B cell (primary cell): ENCODE results near the gene ZFYVE27. TPM values are rescaled to one million over a fixed set of nuclear protein-coding genes. Genes with fewer than 3 reads are reported as not detected.

Source experiments
- ATAC-seq: fragments of 200-7000 bp; cut with Tn5 transposase; one replicate; pipeline ENCODE4 v1.10.0; 2021; ENCODE audit warnings: low read depth, mild to moderate bottlenecking, moderate number of reproducible peaks, moderate library complexity
- CTCF ChIA-PET: fragments of 350-600 bp; sonication (Branson Sonifier 250); formaldehyde crosslinking; loops from one replicate; lab custom pipeline; 2021; ENCODE audit warnings: antibody characterized with exemption, inconsistent platforms; lab: Charles Lee
- POLR2A ChIA-PET: fragments of 350-600 bp; sonication (Branson Sonifier 250); formaldehyde crosslinking; loops from one replicate; lab custom pipeline; 2021; ENCODE audit warnings: antibody characterized with exemption; lab: Charles Lee
- DNase-seq: peaks from one replicate; pipeline ENCODE4 v3.0.0; 2013
- H2AFZ ChIP-seq: 2 replicates; pipeline ENCODE4 v1.6.1; 2012; ENCODE audit warnings: mild to moderate bottlenecking, low read depth, low read length; ENCODE audit not compliant: insufficient read depth, poor library complexity, severe bottlenecking
- H3K27ac ChIP-seq, 2 donors: 1 replicate in 1 of 2; 2 replicates in 1 of 2; pipeline ENCODE4 v1.5.1; 2012 to 2013; ENCODE audit warnings: low read length in 2 of 2, mild to moderate bottlenecking in 2 of 2, moderate library complexity in 1 of 2
- H3K27me3 ChIP-seq, 4 experiments: fragments of 200-600 bp in 1 of 4; sonication (generic) in 1 of 4; replicated peaks in 1 of 4; 1 replicate in 2 of 4; 2 replicates in 2 of 4; pipeline versions ENCODE4 v1.6.1 to v1.7.0; 2013 to 2016; ENCODE audit warnings: low read length in 3 of 4, mild to moderate bottlenecking in 2 of 4, mixed read lengths in 1 of 4, moderate library complexity in 1 of 4; ENCODE audit not compliant: insufficient read depth in 4 of 4, control insufficient read depth in 3 of 4; ENCODE audit errors: control extremely low read depth in 1 of 4
- H3K36me3 ChIP-seq, 2 experiments: replicated peaks in 1 of 2; 1 replicate in 1 of 2; 2 replicates in 1 of 2; pipeline versions ENCODE4 v1.6.1 to v1.7.1; 2013; ENCODE audit warnings: low read length in 1 of 2; ENCODE audit not compliant: insufficient read depth in 2 of 2, control insufficient read depth in 1 of 2; ENCODE audit errors: control extremely low read depth in 1 of 2, extremely low read depth in 1 of 2
- H3K4me1 ChIP-seq, 2 donors: fragments of 200-600 bp in 1 of 2; sonication (generic) in 1 of 2; 1 replicate in 1 of 2; 2 replicates in 1 of 2; pipeline versions ENCODE4 v1.5.1 to v1.6.1; 2013 to 2017; ENCODE audit warnings: low read length in 2 of 2; ENCODE audit not compliant: control insufficient read depth in 2 of 2, insufficient read depth in 2 of 2
- H3K4me2 ChIP-seq: replicated peaks from 2 replicates; pipeline ENCODE3; 2012; ENCODE audit warnings: mild to moderate bottlenecking, low read depth, low read length; ENCODE audit not compliant: poor library complexity, severe bottlenecking
- H3K4me3 ChIP-seq, 5 experiments: fragments of 200-600 bp in 1 of 5; sonication (generic) in 1 of 5; 1 replicate in 3 of 5; 2 replicates in 2 of 5; pipeline versions ENCODE4 v1.5.1 to v1.7.0; 2011 to 2016; ENCODE audit warnings: low read length in 4 of 5, mild to moderate bottlenecking in 4 of 5, low read depth in 2 of 5, control low read depth in 1 of 5, moderate library complexity in 1 of 5; ENCODE audit not compliant: insufficient read depth in 1 of 5; ENCODE audit errors: control extremely low read depth in 1 of 5, extremely low read depth in 1 of 5
- H3K79me2 ChIP-seq: fragments of 200-600 bp; sonication (generic); one replicate; pipeline ENCODE4 v1.6.0; 2016; ENCODE audit warnings: low read length; ENCODE audit not compliant: control insufficient read depth, insufficient read depth
- H3K9ac ChIP-seq: fragments of 200-600 bp; sonication (generic); 2 replicates; pipeline ENCODE4 v1.6.1; 2017; ENCODE audit warnings: mild to moderate bottlenecking, low read length, moderate library complexity
- H3K9me3 ChIP-seq, 3 donors: one replicate each; pipeline versions ENCODE4 v1.6.1 to v1.7.1; 2013; ENCODE audit warnings: low read length in 2 of 3; ENCODE audit not compliant: control insufficient read depth in 2 of 3, insufficient read depth in 1 of 3; ENCODE audit errors: control extremely low read depth in 1 of 3
- H4K20me1 ChIP-seq: 2 replicates; pipeline ENCODE4 v1.6.0; 2012; ENCODE audit warnings: mild to moderate bottlenecking, low read length; ENCODE audit not compliant: insufficient read depth, control insufficient read depth, poor library complexity, severe bottlenecking
- H3K27ac Mint-ChIP-seq: one replicate; pipeline ENCODE4 v1.8.0; 2021; ENCODE audit warnings: mixed read lengths
- H3K27me3 Mint-ChIP-seq: one replicate; pipeline ENCODE4 v1.8.0; 2021; ENCODE audit warnings: mixed read lengths
- H3K4me1 Mint-ChIP-seq: one replicate; pipeline ENCODE4 v1.8.0; 2021; ENCODE audit warnings: mixed read lengths
- H3K4me3 Mint-ChIP-seq: one replicate; pipeline ENCODE4 v1.8.0; 2021; ENCODE audit warnings: mixed read lengths
- H3K9me3 Mint-ChIP-seq: one replicate; pipeline ENCODE4 v1.8.0; 2022; ENCODE audit warnings: mixed read lengths; ENCODE audit not compliant: insufficient read depth
- CTCF ChIP-seq: fragments of 200-600 bp; IDR thresholded peaks from one replicate; pipeline ENCODE4 v1.8.0; 2022; ENCODE audit warnings: antibody characterized with exemption, mild to moderate bottlenecking
- EZH2 ChIP-seq: IDR thresholded peaks from 2 replicates; pipeline ENCODE4 v1.6.1; 2012; ENCODE audit warnings: borderline replicate concordance, low read depth, mild to moderate bottlenecking, moderate library complexity, low read length; ENCODE audit not compliant: insufficient read depth, poor library complexity, severe bottlenecking
- WGBS: methylation state at CpG from one replicate; pipeline ENCODE4 v1.1.5; 2013; ENCODE audit warnings: missing lambda C conversion rate; ENCODE audit not compliant: insufficient coverage; 5-methylcytosine and 5-hydroxymethylcytosine counted together
- intact Hi-C: fragments of 100-400 bp; cut with micrococcal nuclease; formaldehyde crosslinking; loops from one replicate; pipeline ENCODE4 v1.10.0; 2022
- polyA plus RNA-seq: library from polyadenylated mRNA; depleted of rRNA; stranded (reverse); fragments of >200 nt; gene quantifications from 2 replicates; pipeline ENCODE4 v1.2.3, GENCODE V29; 2012
- total RNA-seq, 2 donors: library from RNA; stranded (reverse); fragments of 120-200 nt in 1 of 2; gene quantifications; 1 replicate in 1 of 2; 2 replicates in 1 of 2; pipeline versions ENCODE4 v1.2.3 to v1.2.4, GENCODE V29; 2013 to 2022

The ZFYVE27 gene
- total and polyA plus RNA-seq, 2 donors (not counting 1 experiment from before 2014, with no cell fraction given), result 50.4 to 79.7 TPM

GRCh38 chr10:97719602-97720001 is 17.3 kb upstream of the ZFYVE27 start:
- no peak overlapping the region for H3K27ac Mint-ChIP-seq
- H3K4me1 Mint-ChIP-seq, result peaks cover 3% of the 10 kb centered on the region
- CTCF ChIA-PET, result interaction anchor here (1.1 kb wide), 1 partner anchor 11 kb away, joined by 3 read pairs; no protein-coding TSS in a partner anchor
- H3K27ac ChIP-seq, result no peak overlapping the region
- H3K9ac ChIP-seq, result no peak overlapping the region
- H3K4me1 ChIP-seq, result peaks cover 3 to 5% of the 10 kb centered on the region in 2 donors
- no peaks in the 10 kb centered on the region for H3K9me3 ChIP-seq
- POLR2A ChIA-PET, result interaction anchor here (0.6 kb wide), 1 partner anchor 125 kb away, joined by 3 read pairs; no protein-coding TSS in a partner anchor
- no peak overlapping the region for H2AFZ ChIP-seq
- H3K4me2 ChIP-seq, result no peak overlapping the region
- H3K9me3 Mint-ChIP-seq, result no peaks in the 10 kb centered on the region
- ATAC-seq (no peak), DNase-seq (no peak)
- H3K27me3 ChIP-seq, result peaks cover 0 to 8% (median 0%) of the 10 kb centered on the region in 4 experiments
- WGBS, result 100% methylated on average over 1 of the region's 2 CpGs
- no peaks in the 10 kb centered on the region for H3K36me3 ChIP-seq
- intact Hi-C loops, result no loop called here
- no peak overlapping the region for H3K4me3 Mint-ChIP-seq
- TF ChIP-seq CTCF, result no peak
- no peak for TF ChIP-seq EZH2
- no peak overlapping the region for H3K4me3 ChIP-seq
- H3K79me2 ChIP-seq, result no peaks in the 10 kb centered on the region
- peaks cover 5% of the 10 kb centered on the region for H3K27me3 Mint-ChIP-seq
- H4K20me1 ChIP-seq, result no peaks in the 10 kb centered on the region

- TF ChIP-seq EZH2 (no peak), CTCF (no peak)
- H2AFZ ChIP-seq, result no peak overlapping the region
- H3K4me1 ChIP-seq, result no peaks in the 10 kb centered on the region
- ATAC-seq (no peak), DNase-seq (no peak)
- no peaks in the 10 kb centered on the region for H3K79me2 ChIP-seq
- no peak overlapping the region for H3K4me3 ChIP-seq
- Mint-ChIP-seq H3K27ac (no peak overlapping the region), H3K27me3 (peaks cover 8% of the 10 kb centered on the region), H3K4me3 (no peak overlapping the region), H3K9me3 (no peaks in the 10 kb centered on the region), H3K4me1 (no peaks in the 10 kb centered on the region)
- ChIA-PET POLR2A (no interaction called here), CTCF (interaction anchor here (0.8 to 5.1 kb wide), 2 partner anchors 8 to 44 kb away, joined by 5 to 30 read pairs; no protein-coding TSS in a partner anchor)
- intact Hi-C loops, result no loop called here
- no peak overlapping the region for H3K4me2 ChIP-seq
- no peak overlapping the region for H3K27ac ChIP-seq
- H3K9ac ChIP-seq, result no peak overlapping the region
- peaks cover 0 to 4% (median 0%) of the 10 kb centered on the region in 4 experiments for H3K27me3 ChIP-seq
- no peaks in the 10 kb centered on the region for H4K20me1 ChIP-seq
- H3K36me3 ChIP-seq, result no peaks in the 10 kb centered on the region
- WGBS, result 87% methylated on average over 6 of the region's 12 CpGs
- H3K9me3 ChIP-seq, result no peaks in the 10 kb centered on the region
Observed at GRCh38 chr10:97721871-97722780, 14.8 kb upstream of the ZFYVE27 start.
